Activated T-cell treated with anti-CD3 and anti-CD28 coated beads, Interleukin-2, amount 50 U/mL, for 4 hours (primary cell): ENCODE measurements around the gene IAPP. TPM values are rescaled to one million over a fixed set of nuclear protein-coding genes. Genes with fewer than 3 reads are reported as not detected.

Experiments used
- ATAC-seq, 2 donors: fragments of 200-7000 bp; cut with Tn5 transposase; one replicate each; pipeline ENCODE4 v1.10.0; 2021
- DNase-seq: peaks from one replicate; pipeline ENCODE4 v3.0.0-alpha.2; 2020
- H3K27me3 Mint-ChIP-seq: one replicate; pipeline ENCODE4 v1.8.0; 2021; ENCODE audit warnings: low read depth, mixed read lengths
- H3K36me3 Mint-ChIP-seq: one replicate; pipeline ENCODE4 v1.8.0; 2022; ENCODE audit warnings: mixed read lengths; ENCODE audit not compliant: insufficient read depth
- H3K4me1 Mint-ChIP-seq: one replicate; pipeline ENCODE4 v1.8.0; 2021; ENCODE audit warnings: low read depth, mixed read lengths
- H3K4me3 Mint-ChIP-seq: one replicate; pipeline ENCODE4 v1.8.0; 2021; ENCODE audit warnings: mild to moderate bottlenecking, moderate library complexity, mixed read lengths
- H3K9me3 Mint-ChIP-seq: one replicate; pipeline ENCODE4 v1.8.0; 2021; ENCODE audit warnings: mixed read lengths
- total RNA-seq, 3 donors: library from RNA; stranded (reverse); gene quantifications; one replicate each; pipeline ENCODE4 v1.2.1, GENCODE V29; 2021

The IAPP gene
- total RNA-seq: not detected

- Mint-ChIP-seq H3K4me1 (peaks cover 7% of the 10 kb centered on the region), H3K27me3 (no peaks in the 10 kb centered on the region), H3K36me3 (no peaks in the 10 kb centered on the region), H3K4me3 (no peak within 1 kb of the TSS), H3K9me3 (no peaks in the 10 kb centered on the region)
- no peak for ATAC-seq
- no peak for DNase-seq
Measured at GRCh38 chr12:21372602-21373001, at the start of gene IAPP. TSS of gene IAPP (plus strand) at chr12:21372902. CDS start at chr12:21373352, 450 bp downstream.

- H3K36me3 Mint-ChIP-seq: no peaks in the 10 kb centered on the region
- H3K4me3 Mint-ChIP-seq: no peak overlapping the region
Measured at GRCh38 chr12:21323736-21324135, 49.0 kb upstream of the IAPP start.

GRCh38 chr12:21324551-21324950, 48.2 kb upstream of the IAPP start:
- Mint-ChIP-seq H3K4me3 (no peak overlapping the region), H3K4me1 (no peaks in the 10 kb centered on the region), H3K27me3 (peaks cover 3% of the 10 kb centered on the region), H3K36me3 (no peaks in the 10 kb centered on the region), H3K9me3 (peaks cover 11% of the 10 kb centered on the region)
- no peak for ATAC-seq
- DNase-seq: no peak

More at GRCh38 chr12:21323736-21324135, 49.0 kb upstream of the IAPP start:
- H3K9me3 Mint-ChIP-seq: peaks cover 11% of the 10 kb centered on the region
- DNase-seq: no peak
- H3K27me3 Mint-ChIP-seq: peaks cover 3% of the 10 kb centered on the region
- ATAC-seq: no peak
- no peaks in the 10 kb centered on the region for H3K4me1 Mint-ChIP-seq

GRCh38 chr12:21328578-21328977, 44.1 kb upstream of the IAPP start:
- no peak for ATAC-seq
- no peaks in the 10 kb centered on the region for H3K36me3 Mint-ChIP-seq
- H3K4me1 Mint-ChIP-seq: no peaks in the 10 kb centered on the region
- peaks cover 15% of the 10 kb centered on the region for H3K9me3 Mint-ChIP-seq
- H3K27me3 Mint-ChIP-seq: peaks cover 3% of the 10 kb centered on the region
- no peak for DNase-seq
- H3K4me3 Mint-ChIP-seq: no peak overlapping the region

GRCh38 chr12:21330682-21331253, 41.9 kb upstream of the IAPP start:
- ATAC-seq: no peak
- peaks cover 15% of the 10 kb centered on the region for H3K9me3 Mint-ChIP-seq
- no peaks in the 10 kb centered on the region for H3K4me1 Mint-ChIP-seq
- H3K27me3 Mint-ChIP-seq: peaks cover 3% of the 10 kb centered on the region
- H3K4me3 Mint-ChIP-seq: no peak overlapping the region
- DNase-seq: no peak
- H3K36me3 Mint-ChIP-seq: no peaks in the 10 kb centered on the region

GRCh38 chr12:21334771-21335325, 37.9 kb upstream of the IAPP start, which contains the start of gene SLCO1A2:
TSS of gene SLCO1A2 (minus strand) at chr12:21334917. CDS start at chr12:21334647, 270 bp downstream.
- Mint-ChIP-seq H3K36me3 (no peaks in the 10 kb centered on the region), H3K9me3 (peaks cover 4% of the 10 kb centered on the region), H3K4me1 (no peaks in the 10 kb centered on the region), H3K27me3 (no peaks in the 10 kb centered on the region), H3K4me3 (no peak within 1 kb of the TSS)
- DNase-seq: no peak
- ATAC-seq: no peak

- no peaks in the 10 kb centered on the region for H3K36me3 Mint-ChIP-seq
- H3K4me1 Mint-ChIP-seq: no peaks in the 10 kb centered on the region
- ATAC-seq: no peak
- DNase-seq: no peak
- no peaks in the 10 kb centered on the region for H3K9me3 Mint-ChIP-seq
- no peak overlapping the region for H3K4me3 Mint-ChIP-seq
- H3K27me3 Mint-ChIP-seq: peaks cover 3% of the 10 kb centered on the region
Measured at GRCh38 chr12:21336656-21337055, 36.0 kb upstream of the IAPP start.

GRCh38 chr12:21337453-21337852, 35.2 kb upstream of the IAPP start:
- H3K9me3 Mint-ChIP-seq: no peaks in the 10 kb centered on the region
- H3K27me3 Mint-ChIP-seq: peaks cover 3% of the 10 kb centered on the region
- H3K36me3 Mint-ChIP-seq: no peaks in the 10 kb centered on the region
- no peaks in the 10 kb centered on the region for H3K4me1 Mint-ChIP-seq
- DNase-seq (no peak), ATAC-seq (no peak)
- H3K4me3 Mint-ChIP-seq: no peak overlapping the region

- Mint-ChIP-seq H3K4me1 (no peaks in the 10 kb centered on the region), H3K27me3 (peaks cover 3% of the 10 kb centered on the region), H3K36me3 (no peaks in the 10 kb centered on the region), H3K4me3 (no peak overlapping the region), H3K9me3 (no peaks in the 10 kb centered on the region)
- DNase-seq: no peak
- ATAC-seq: no peak
Measured at GRCh38 chr12:21337959-21338744, 34.5 kb upstream of the IAPP start.

GRCh38 chr12:21339921-21340320, 32.8 kb upstream of the IAPP start:
- peaks cover 3% of the 10 kb centered on the region for H3K27me3 Mint-ChIP-seq
- DNase-seq (no peak), ATAC-seq (no peak)
- no peak overlapping the region for H3K4me3 Mint-ChIP-seq
- H3K4me1 Mint-ChIP-seq: no peaks in the 10 kb centered on the region
- no peaks in the 10 kb centered on the region for H3K36me3 Mint-ChIP-seq
- H3K9me3 Mint-ChIP-seq: no peaks in the 10 kb centered on the region

- H3K27me3 Mint-ChIP-seq: peaks cover 3% of the 10 kb centered on the region
- no peaks in the 10 kb centered on the region for H3K4me1 Mint-ChIP-seq
- no peak for DNase-seq
- H3K9me3 Mint-ChIP-seq: no peaks in the 10 kb centered on the region
- no peak overlapping the region for H3K4me3 Mint-ChIP-seq
- ATAC-seq: peak in 1 of 2 donors; percentile 50
- H3K36me3 Mint-ChIP-seq: no peaks in the 10 kb centered on the region
Measured at GRCh38 chr12:21340403-21340802, 32.3 kb upstream of the IAPP start.

GRCh38 chr12:21341769-21342168, 30.9 kb upstream of the IAPP start:
- ATAC-seq: no peak
- Mint-ChIP-seq H3K4me3 (no peak overlapping the region), H3K9me3 (no peaks in the 10 kb centered on the region), H3K27me3 (peaks cover 3% of the 10 kb centered on the region), H3K4me1 (no peaks in the 10 kb centered on the region), H3K36me3 (no peaks in the 10 kb centered on the region)
- no peak for DNase-seq

- no peak overlapping the region for H3K4me3 Mint-ChIP-seq
- H3K9me3 Mint-ChIP-seq: no peaks in the 10 kb centered on the region
- DNase-seq (no peak), ATAC-seq (no peak)
- H3K27me3 Mint-ChIP-seq: peaks cover 4% of the 10 kb centered on the region
- H3K36me3 Mint-ChIP-seq: no peaks in the 10 kb centered on the region
- H3K4me1 Mint-ChIP-seq: no peaks in the 10 kb centered on the region
Measured at GRCh38 chr12:21343636-21344035, 29.1 kb upstream of the IAPP start.

GRCh38 chr12:21346542-21347205, 26.0 kb upstream of the IAPP start:
- H3K36me3 Mint-ChIP-seq: no peaks in the 10 kb centered on the region
- peaks cover 2% of the 10 kb centered on the region for H3K27me3 Mint-ChIP-seq
- ATAC-seq: no peak
- no peaks in the 10 kb centered on the region for H3K9me3 Mint-ChIP-seq
- no peak for DNase-seq
- no peak overlapping the region for H3K4me3 Mint-ChIP-seq
- no peaks in the 10 kb centered on the region for H3K4me1 Mint-ChIP-seq
